GM23338 (cell line): ENCODE results near the gene PRPSAP2. TPM values are rescaled to one million over a fixed set of nuclear protein-coding genes. Genes with fewer than 3 reads are reported as not detected.

Source experiments
- ATAC-seq: fragments of 200-7000 bp; cut with Tn5 transposase; 3 replicates; pipeline ENCODE4 v1.9.1; 2020
- DNase-seq: peaks from one replicate; pipeline ENCODE4 v3.0.0-alpha.2; 2015; ENCODE audit warnings: low spot score
- H2AFZ ChIP-seq: fragments of 200-600 bp; sonication (generic); 2 replicates; pipeline ENCODE4 v1.8.0; 2016; ENCODE audit warnings: antibody characterized with exemption, mild to moderate bottlenecking, moderate library complexity
- H3F3A ChIP-seq: fragments of 200-600 bp; sonication (generic); replicated peaks from 2 replicates; pipeline ENCODE4 v1.8.0; 2017; ENCODE audit warnings: antibody characterized with exemption, mixed run types, low read depth
- H3K27ac ChIP-seq: fragments of 200-600 bp; sonication (generic); 2 replicates; pipeline ENCODE4 v1.6.1; 2016; ENCODE audit warnings: low read depth
- H3K27me3 ChIP-seq: fragments of 200-600 bp; sonication (generic); 2 replicates; pipeline ENCODE4 v1.8.0; 2016; ENCODE audit warnings: mild to moderate bottlenecking, mixed run types, moderate library complexity; ENCODE audit not compliant: insufficient read depth
- H3K36me3 ChIP-seq: fragments of 200-600 bp; sonication (generic); 2 replicates; pipeline ENCODE4 v1.8.0; 2016; ENCODE audit warnings: mild to moderate bottlenecking; ENCODE audit not compliant: insufficient read depth
- H3K4me1 ChIP-seq: fragments of 200-600 bp; sonication (generic); 2 replicates; pipeline ENCODE4 v1.8.0; 2016; ENCODE audit warnings: mild to moderate bottlenecking, moderate library complexity; ENCODE audit not compliant: insufficient read depth
- H3K4me2 ChIP-seq: fragments of 200-600 bp; sonication (generic); 2 replicates; pipeline ENCODE4 v1.7.1; 2017; ENCODE audit warnings: mixed run types
- H3K4me3 ChIP-seq: fragments of 200-600 bp; sonication (generic); 2 replicates; pipeline ENCODE4 v1.6.1; 2016; ENCODE audit warnings: mixed run types
- H3K79me2 ChIP-seq: fragments of 200-600 bp; sonication (generic); replicated peaks from 2 replicates; pipeline ENCODE4 v1.8.0; 2017; ENCODE audit warnings: mild to moderate bottlenecking; ENCODE audit not compliant: insufficient read depth
- H3K9me2 ChIP-seq: fragments of 200-600 bp; sonication (generic); 2 replicates; pipeline ENCODE4 v1.8.0; 2017; ENCODE audit not compliant: insufficient read depth
- H4K20me1 ChIP-seq: fragments of 200-600 bp; sonication (generic); replicated peaks from 2 replicates; pipeline ENCODE4 v1.8.0; 2017; ENCODE audit warnings: mild to moderate bottlenecking; ENCODE audit not compliant: insufficient read depth
- H3K27ac Mint-ChIP-seq: 2 replicates; pipeline ENCODE4 v1.8.0; 2020; ENCODE audit warnings: inconsistent platforms, mild to moderate bottlenecking, moderate library complexity, mixed read lengths
- H3K27me3 Mint-ChIP-seq: 3 replicates; pipeline ENCODE4 v1.8.0; 2022; ENCODE audit warnings: low read depth, mild to moderate bottlenecking, moderate library complexity, mixed read lengths, inconsistent platforms; ENCODE audit not compliant: insufficient read depth, poor library complexity
- H3K36me3 Mint-ChIP-seq: 3 replicates; pipeline ENCODE4 v1.8.0; 2021; ENCODE audit warnings: low read depth, mild to moderate bottlenecking, inconsistent platforms, moderate library complexity, mixed read lengths
- H3K4me1 Mint-ChIP-seq: 3 replicates; pipeline ENCODE4 v1.8.0; 2020; ENCODE audit warnings: mild to moderate bottlenecking, inconsistent platforms, mixed read lengths
- H3K4me3 Mint-ChIP-seq: 3 replicates; pipeline ENCODE4 v1.8.0; 2021; ENCODE audit warnings: moderate library complexity, mild to moderate bottlenecking, inconsistent platforms, mixed read lengths
- H3K9me3 Mint-ChIP-seq: 3 replicates; pipeline ENCODE4 v1.8.0; 2020; ENCODE audit warnings: moderate library complexity, mild to moderate bottlenecking, inconsistent platforms, mixed read lengths
- CREB1 ChIP-seq: fragments of 250-450 bp; sonication (Bioruptor Pico); IDR thresholded peaks from 2 replicates; pipeline ENCODE4 v1.5.0; 2020; ENCODE audit warnings: low read depth, mild to moderate bottlenecking, moderate library complexity
- CTCF ChIP-seq, 2 experiments: fragments of 200-600 bp in 1 of 2; sonication (generic) in 1 of 2; conservative IDR thresholded peaks; 2 replicates each; pipeline versions ENCODE4 v1.5.1 to v1.6.1; 2016 to 2017; ENCODE audit warnings: antibody characterized with exemption in 2 of 2, low read depth in 2 of 2, mild to moderate bottlenecking in 2 of 2, moderate library complexity in 1 of 2
- EZH2 ChIP-seq: fragments of 200-600 bp; sonication (generic); IDR thresholded peaks from one replicate; pipeline ENCODE4 v1.8.0; 2017; ENCODE audit warnings: antibody characterized with exemption, mild to moderate bottlenecking, low read depth; ENCODE audit not compliant: unreplicated experiment
- EZH2phosphoT487 ChIP-seq: fragments of 200-600 bp; sonication (generic); IDR thresholded peaks from one replicate; pipeline ENCODE4 v1.8.1; 2018; ENCODE audit warnings: antibody characterized with exemption; ENCODE audit not compliant: unreplicated experiment
- NANOG ChIP-seq: IDR thresholded peaks from 2 replicates; pipeline ENCODE4 v1.6.1; 2016; ENCODE audit warnings: antibody characterized with exemption, borderline replicate concordance
- POLR2AphosphoS5 ChIP-seq: IDR thresholded peaks from 2 replicates; pipeline ENCODE4 v1.6.1; 2016; ENCODE audit warnings: antibody characterized with exemption, low read depth
- ZNF114 ChIP-seq: fragments of 250-450 bp; sonication (Bioruptor Pico); IDR thresholded peaks from 2 replicates; pipeline ENCODE4 v1.5.0; 2020; ENCODE audit warnings: mild to moderate bottlenecking, moderate library complexity
- ZNF331 ChIP-seq: fragments of 250-450 bp; sonication (Bioruptor Pico); IDR thresholded peaks from 2 replicates; pipeline ENCODE4 v1.5.0; 2020; ENCODE audit warnings: low read depth, mild to moderate bottlenecking, moderate library complexity
- ZNF462 ChIP-seq: fragments of 250-450 bp; sonication (Bioruptor Pico); IDR thresholded peaks from 2 replicates; pipeline ENCODE4 v1.5.0; 2020; ENCODE audit warnings: mild to moderate bottlenecking, moderate library complexity
- polyA plus RNA-seq: library from polyadenylated mRNA; unstranded; fragments of >200 nt; fragmentation: Nextera tagmentation; extraction: Ambion mirVana; gene quantifications from 2 replicates; pipeline ENCODE4 v1.2.1, GENCODE V29; 2016
- total RNA-seq: library from RNA; depleted of rRNA; stranded (reverse); fragments of >200 nt; shearing (Covaris generic); gene quantifications from 2 replicates; pipeline ENCODE4 v1.2.3, GENCODE V29; 2014
- TF ChIP-seq, protein P1 (sequence below): IDR thresholded peaks from 2 replicates; pipeline ENCODE4 v1.6.1; 2016; ENCODE audit warnings: antibody characterized with exemption

Gene PRPSAP2
- total and polyA plus RNA-seq, 2 experiments from 2014 or later, result 34.6 to 54.4 TPM

DNA sequence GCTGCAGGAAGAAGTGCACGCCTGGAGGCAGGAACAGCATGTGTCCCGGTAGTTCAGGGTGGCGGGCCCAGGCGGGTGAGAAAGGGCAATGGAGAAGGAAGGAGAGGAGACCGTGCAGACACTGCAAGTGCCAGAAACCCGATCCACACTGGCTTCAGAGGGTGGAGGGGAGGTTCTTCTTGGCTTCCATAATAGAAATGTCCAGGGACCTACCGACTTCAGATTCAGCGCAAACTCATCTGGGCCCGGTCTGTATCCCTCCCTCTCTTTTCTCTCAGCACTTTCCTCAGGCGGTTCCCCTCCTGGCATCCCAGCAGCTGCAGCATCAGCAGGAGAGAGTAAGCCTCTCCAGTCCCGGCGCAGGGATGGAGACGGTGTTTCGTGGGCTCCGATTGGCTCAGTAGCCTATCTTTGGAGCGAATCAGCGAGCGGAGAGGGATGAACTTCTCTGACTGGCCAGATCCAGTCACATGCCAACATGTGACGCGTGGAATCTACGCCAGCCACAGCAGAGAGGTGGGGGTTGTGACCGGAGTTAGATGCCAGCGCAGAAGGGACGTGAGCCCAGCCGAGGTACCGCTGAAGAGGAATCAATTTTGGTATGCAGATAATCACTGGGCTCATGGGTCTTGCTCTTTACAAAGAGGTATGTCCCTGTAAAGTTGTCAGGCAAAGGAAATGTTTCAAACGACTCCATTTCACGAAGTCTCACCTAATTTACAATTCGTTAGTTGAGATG lies 1.9 kb upstream of the PRPSAP2 start:
- DNase-seq (peak; percentile 98), ATAC-seq (peak; percentile 92)
- peaks cover 38% of the 10 kb centered on the region for H3K79me2 ChIP-seq
- TF ChIP-seq CREB1 (CRISPR knock-in tag) (peak; percentile 91), POLR2AphosphoS5 (peak; percentile 94), ZNF331 (CRISPR knock-in tag) (no peak)
- TF ChIP-seq, protein P1, sequence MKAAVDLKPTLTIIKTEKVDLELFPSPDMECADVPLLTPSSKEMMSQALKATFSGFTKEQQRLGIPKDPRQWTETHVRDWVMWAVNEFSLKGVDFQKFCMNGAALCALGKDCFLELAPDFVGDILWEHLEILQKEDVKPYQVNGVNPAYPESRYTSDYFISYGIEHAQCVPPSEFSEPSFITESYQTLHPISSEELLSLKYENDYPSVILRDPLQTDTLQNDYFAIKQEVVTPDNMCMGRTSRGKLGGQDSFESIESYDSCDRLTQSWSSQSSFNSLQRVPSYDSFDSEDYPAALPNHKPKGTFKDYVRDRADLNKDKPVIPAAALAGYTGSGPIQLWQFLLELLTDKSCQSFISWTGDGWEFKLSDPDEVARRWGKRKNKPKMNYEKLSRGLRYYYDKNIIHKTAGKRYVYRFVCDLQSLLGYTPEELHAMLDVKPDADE, result no peak
- peak overlapping the region; percentile 54 for H3K4me3 ChIP-seq
- H3K27ac ChIP-seq, result no peak overlapping the region
- H3K4me2 ChIP-seq, result peak overlapping the region; percentile 82
- peak overlapping the region; percentile 33 for H3K27ac Mint-ChIP-seq
- H2AFZ ChIP-seq, result 0 out of 2 replicates have a peak overlapping the region, but pooled peaks have one; percentile 1
- H3K4me1 ChIP-seq, result peaks cover 10% of the 10 kb centered on the region
- no peaks in the 10 kb centered on the region for H3K36me3 Mint-ChIP-seq
- no peaks in the 10 kb centered on the region for H3K36me3 ChIP-seq
- no peaks in the 10 kb centered on the region for H3K9me3 Mint-ChIP-seq
- H3K27me3 ChIP-seq, result no peaks in the 10 kb centered on the region
- no peaks in the 10 kb centered on the region for H3F3A ChIP-seq
- peaks cover 12% of the 10 kb centered on the region for H3K4me1 Mint-ChIP-seq
- no peaks in the 10 kb centered on the region for H3K9me2 ChIP-seq
- 0 out of 2 replicates have a peak, but pooled peaks cover 8% of the 10 kb centered on the region for H4K20me1 ChIP-seq
- peak overlapping the region; percentile 91 for H3K4me3 Mint-ChIP-seq
- peaks cover 5% of the 10 kb centered on the region for H3K27me3 Mint-ChIP-seq

GRCh38 chr17:18856570-18856915 lies 1.4 kb upstream of the PRPSAP2 start:
- Histone ChIP-seq H3K27ac (no peak overlapping the region), H3K9me2 (no peaks in the 10 kb centered on the region), H3K4me1 (peaks cover 10% of the 10 kb centered on the region), H3K4me3 (peak overlapping the region; percentile 54), H3K4me2 (peak overlapping the region; percentile 73), H3K27me3 (no peaks in the 10 kb centered on the region), H3F3A (no peaks in the 10 kb centered on the region), H3K79me2 (peaks cover 43% of the 10 kb centered on the region), H3K36me3 (no peaks in the 10 kb centered on the region), H4K20me1 (0 out of 2 replicates have a peak, but pooled peaks cover 11% of the 10 kb centered on the region), H2AFZ (no peak overlapping the region)
- Mint-ChIP-seq H3K4me1 (peaks cover 14% of the 10 kb centered on the region), H3K9me3 (no peaks in the 10 kb centered on the region), H3K4me3 (peak overlapping the region; percentile 91), H3K36me3 (no peaks in the 10 kb centered on the region), H3K27me3 (peaks cover 5% of the 10 kb centered on the region), H3K27ac (peak overlapping the region; percentile 33; the same call in 1 of the 2 replicates)
- no peak for ATAC-seq
- DNase-seq, result no peak
- TF ChIP-seq CTCF (conservative IDR thresholded peaks at IDR 0.05; ENCODE audit: low read depth in 2 of 2), result no peak
- TF ChIP-seq CREB1 (CRISPR knock-in tag), result no peak
- TF ChIP-seq, protein P1, result no peak
- TF ChIP-seq EZH2, result no peak
- no peak for TF ChIP-seq EZH2phosphoT487
- no peak for TF ChIP-seq ZNF331 (CRISPR knock-in tag)
- TF ChIP-seq NANOG, result no peak
- TF ChIP-seq POLR2AphosphoS5, result no peak
- no peak for TF ChIP-seq ZNF114 (CRISPR knock-in tag)
- no peak for TF ChIP-seq ZNF462 (CRISPR knock-in tag)
